GM21515 (cell line): ENCODE measurements around the gene DIPK1A.

Experiments
- ATAC-seq: cut with Tn5 transposase; IDR thresholded peaks from one replicate; pipeline ENCODE4 v1.9.1; 2021; ENCODE audit not compliant: unreplicated experiment

The DIPK1A gene

DNA sequence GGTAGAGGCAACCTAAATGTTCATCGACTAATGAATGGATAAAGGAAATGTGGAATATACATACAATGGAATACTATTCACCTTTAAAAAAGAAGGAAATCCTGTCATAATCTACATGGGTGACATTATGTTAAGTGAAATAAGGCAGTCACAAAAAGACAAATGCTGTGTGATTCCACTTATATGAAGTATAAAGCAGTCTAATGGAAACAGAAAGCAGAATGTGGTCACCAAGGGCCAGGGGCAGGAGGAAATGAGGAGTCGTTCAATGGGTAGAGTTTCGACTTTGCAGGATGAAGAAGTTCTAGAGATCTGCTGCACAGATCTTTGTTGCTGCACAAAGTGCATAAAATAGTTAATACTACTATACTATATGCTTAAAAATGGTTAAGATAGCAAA lies 7.8 kb downstream of the DIPK1A start:
- ATAC-seq = peak; percentile 57

DNA sequence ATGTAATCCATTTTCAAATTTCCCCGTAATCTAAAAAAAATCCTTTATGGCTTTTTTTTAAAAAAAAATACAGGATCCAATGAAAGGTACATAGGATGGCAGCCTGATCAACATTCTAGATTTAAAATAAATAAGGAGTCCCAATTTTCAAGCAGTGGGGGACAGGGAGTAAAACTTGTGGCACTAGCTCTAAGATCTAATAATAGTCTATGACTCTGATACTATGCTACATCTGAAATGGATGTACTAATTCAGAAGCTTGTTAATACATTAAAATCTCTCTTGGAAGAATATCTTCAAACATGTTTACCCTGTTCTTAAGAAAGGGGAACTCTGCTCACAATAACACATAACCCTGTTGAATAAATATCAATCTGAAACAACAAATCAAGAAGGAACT lies 8.5 kb downstream of the DIPK1A start:
- no peak for ATAC-seq

DNA sequence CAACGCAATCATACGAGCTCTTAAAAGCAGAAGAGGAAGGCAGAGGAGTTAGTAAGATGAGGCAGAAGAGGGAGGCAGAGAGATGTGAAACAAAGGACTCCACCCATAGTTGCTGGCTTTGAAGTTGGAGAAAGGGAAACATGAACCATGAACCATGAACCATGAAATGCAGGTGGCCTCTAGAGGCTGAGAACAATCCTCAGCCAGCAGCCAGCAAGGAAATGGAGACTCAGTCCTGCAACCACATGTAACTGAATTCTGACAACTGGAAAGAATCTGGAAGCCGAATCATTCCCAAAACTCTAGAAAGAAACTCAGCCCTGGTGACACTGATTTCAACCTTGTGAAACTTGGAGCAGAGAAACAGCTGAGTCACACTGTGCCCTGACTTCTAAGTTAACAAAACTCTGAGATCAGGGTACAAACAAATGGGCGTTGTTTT lies 10.1 kb downstream of the DIPK1A start:
- peak; percentile 64 for ATAC-seq

GRCh38 chr1:92949937-92950817 lies 11.1 kb downstream of the DIPK1A start:
- ATAC-seq = peak; percentile 41

GRCh38 chr1:92948071-92948470 lies 13.2 kb downstream of the DIPK1A start:
- ATAC-seq = no peak

GRCh38 chr1:92945748-92946270 lies 15.5 kb downstream of the DIPK1A start:
- no peak for ATAC-seq

DNA sequence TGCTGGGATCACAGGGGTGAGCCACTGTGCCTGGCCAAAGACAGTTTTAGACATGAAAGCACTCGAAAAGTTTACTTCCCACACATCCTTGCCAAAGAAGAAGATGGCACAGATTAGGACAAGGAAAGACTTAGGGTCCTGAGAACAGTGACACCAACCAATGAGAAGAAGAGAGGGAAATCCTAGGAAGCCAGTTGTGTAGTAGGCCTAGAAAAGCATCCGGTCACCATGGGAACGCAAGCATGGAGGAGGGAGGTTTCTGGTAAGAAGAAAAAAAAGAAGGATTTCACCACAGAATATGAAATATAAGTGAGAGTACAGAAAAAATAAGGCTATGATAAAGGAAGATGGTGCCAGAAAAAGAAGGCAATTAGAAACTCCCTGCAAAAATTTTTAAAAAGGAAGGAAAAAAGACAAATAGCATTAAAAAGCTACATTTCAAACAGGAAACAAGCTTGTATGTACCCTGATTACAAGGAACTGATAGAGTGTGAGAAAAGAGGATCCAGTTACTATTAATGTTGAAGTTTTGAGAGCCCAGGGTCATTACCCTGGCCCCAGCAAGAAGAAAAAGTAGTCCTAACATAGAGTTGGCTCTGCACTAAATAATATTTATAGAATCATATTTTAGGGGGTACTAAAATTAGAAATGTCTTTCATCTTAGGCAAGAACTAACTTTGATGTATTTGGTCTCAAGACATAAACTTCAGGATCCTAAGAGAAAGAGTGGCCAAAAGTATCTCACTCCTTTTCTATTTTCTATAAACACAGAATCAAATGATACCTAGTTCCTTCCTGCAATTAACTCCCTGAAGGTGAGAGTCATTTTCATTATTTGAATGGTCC lies 16.1 kb downstream of the DIPK1A start:
- no peak for ATAC-seq

- ATAC-seq = no peak
These were observed 17.8 kb downstream of the DIPK1A start for GRCh38 chr1:92943502-92943847.

GRCh38 chr1:92940541-92940940 lies 20.7 kb downstream of the DIPK1A start:
- no peak for ATAC-seq

DNA sequence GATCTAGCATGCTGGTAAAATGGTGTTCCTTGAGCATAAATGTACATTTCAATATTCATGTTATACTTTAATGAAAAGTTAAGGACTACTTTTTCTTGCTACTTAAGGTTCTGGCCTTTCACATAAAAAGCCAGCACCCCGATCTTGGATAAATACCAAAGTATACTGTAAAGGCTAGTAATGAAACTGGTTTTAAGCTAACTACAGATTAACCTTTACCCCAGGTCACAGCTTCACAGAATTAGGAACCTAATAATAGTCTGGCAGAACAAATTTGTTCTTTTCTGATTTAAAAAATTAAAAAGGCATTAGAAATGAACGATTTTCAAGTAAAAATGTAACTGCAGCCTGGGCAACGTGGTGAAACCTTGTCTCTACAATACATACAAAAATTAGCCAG lies 23.5 kb downstream of the DIPK1A start:
- ATAC-seq = no peak

GRCh38 chr1:92936865-92937264 lies 24.4 kb downstream of the DIPK1A start:
- no peak for ATAC-seq

DNA sequence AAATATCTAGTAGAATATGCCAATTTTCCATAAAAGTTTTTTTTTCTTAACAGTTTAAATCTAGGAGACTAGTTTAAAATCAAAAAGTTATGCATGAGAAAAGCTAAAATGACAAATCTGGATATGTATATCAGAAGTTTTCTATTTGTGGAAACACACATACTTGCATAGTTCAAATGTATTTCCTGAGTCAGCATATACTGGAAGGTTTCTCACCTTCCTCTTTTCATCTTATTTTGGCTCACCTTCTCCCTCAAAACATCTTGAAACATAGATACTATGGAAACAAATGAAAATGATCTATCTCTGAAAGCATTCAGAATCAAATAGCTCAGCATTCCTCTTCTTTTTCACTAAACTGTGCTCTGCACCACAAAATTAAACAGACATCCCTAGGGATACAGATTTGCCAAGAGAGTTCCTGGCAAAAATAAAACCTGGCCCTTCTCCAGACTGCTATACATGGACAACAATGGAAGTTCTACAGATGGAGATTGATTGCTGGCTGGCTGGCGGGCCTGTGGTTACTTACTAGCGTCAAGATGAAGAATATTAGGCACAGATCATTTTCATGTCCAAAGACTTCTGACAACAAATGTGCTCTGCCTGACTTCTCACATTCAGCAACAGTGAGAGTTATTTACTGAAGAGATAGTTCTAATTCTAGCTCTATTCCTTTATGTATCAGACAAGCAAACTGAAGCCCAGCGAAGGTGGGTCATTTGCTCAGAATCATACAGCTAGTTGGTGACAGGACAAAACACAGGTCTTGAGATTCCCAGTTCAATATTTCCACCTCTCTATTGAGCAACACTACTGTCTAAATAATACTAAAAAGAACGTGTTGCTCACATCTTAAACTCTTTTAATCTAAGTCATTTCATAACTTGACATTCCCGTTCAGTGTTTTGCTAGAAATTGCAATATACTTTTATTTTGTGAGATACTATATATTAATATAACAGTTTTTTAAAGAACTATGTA lies 26.6 kb downstream of the DIPK1A start:
- no peak for ATAC-seq

- no peak for ATAC-seq
These were observed 27.8 kb downstream of the DIPK1A start for GRCh38 chr1:92933459-92933858.

DNA sequence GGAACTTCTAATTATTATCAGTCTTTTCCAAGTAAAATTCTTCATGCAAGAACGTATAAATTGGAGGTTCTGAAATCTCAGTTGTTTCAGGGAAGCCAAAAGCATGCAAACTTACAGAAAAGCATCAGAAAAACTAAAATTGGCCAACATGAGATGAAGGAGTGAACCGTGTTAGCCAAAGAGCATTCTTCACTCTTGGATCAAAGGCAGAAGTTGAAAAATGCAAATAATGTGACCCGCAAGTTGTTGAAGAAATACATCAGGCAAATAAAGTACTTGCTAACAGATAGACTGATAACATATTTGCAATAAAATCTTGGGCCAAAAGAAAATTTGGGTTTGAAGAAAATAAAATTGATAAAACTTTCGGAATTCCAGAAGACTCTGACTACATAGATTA lies 29.6 kb downstream of the DIPK1A start:
- ATAC-seq = no peak

DNA sequence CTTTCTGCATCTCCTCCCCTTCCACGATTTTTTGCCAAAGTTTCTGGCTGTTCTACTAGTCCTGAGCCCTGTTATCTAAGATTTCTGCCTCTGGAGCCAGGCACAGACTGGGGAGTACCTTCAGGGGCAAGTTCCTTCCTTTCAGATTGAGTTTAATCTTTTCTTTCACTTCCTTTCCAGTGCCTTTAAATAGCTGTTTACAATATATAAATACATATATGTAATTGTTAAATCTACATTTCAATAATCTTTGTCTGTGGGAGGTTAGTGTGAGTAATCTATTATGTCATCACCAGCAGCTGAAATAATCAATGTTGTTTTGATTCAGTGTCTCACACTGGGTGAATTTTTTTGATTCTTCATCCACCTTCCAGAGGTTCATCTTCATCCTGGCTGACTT lies 31.8 kb downstream of the DIPK1A start:
- peak; percentile 50 for ATAC-seq

- no peak for ATAC-seq
These were observed 33.4 kb downstream of the DIPK1A start for GRCh38 chr1:92927870-92928269.

GRCh38 chr1:92926873-92927272 lies 34.4 kb downstream of the DIPK1A start:
- ATAC-seq = no peak

DNA sequence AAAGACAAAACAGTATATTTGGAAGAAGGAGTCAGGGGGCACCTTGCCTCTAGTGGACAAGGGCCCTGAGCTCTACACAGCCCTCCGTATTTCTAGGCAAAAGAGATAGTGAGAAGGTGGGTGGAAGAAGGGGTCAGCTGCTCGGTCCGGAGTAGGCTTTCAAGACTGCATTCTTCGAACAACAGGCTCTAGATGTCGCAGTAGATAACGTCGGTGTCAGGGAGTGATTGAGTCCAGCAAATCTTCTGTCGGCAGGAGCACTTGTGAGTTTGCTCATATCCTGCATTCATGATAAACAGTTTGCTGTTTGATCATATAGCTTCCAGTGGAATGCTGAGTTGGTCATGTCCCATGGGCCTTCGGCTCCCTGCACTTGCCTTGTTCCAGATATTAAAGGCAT lies 36.8 kb downstream of the DIPK1A start:
- ATAC-seq = no peak

- no peak for ATAC-seq
These were observed 37.6 kb downstream of the DIPK1A start for GRCh38 chr1:92923664-92924063.

GRCh38 chr1:92922356-92923035 lies 38.8 kb downstream of the DIPK1A start:
- no peak for ATAC-seq
